Esophagus squamous epithelium (tissue), 5 donors: ENCODE data around the gene ZSWIM5. TPM values are rescaled to one million over a fixed set of nuclear protein-coding genes. Genes with fewer than 3 reads are reported as not detected.
"Not testable (repeated sequence)": the region's sequence is repeated elsewhere in the genome, so short reads cannot be mapped to it uniquely, and the experiment has no call there.

Source experiments
- DNase-seq: peaks from one replicate; lab custom pipeline; 2025; lab: John Stamatoyannopoulos, UW
- H3K27ac ChIP-seq, 4 donors: fragments of 200-600 bp; sonication (generic); one replicate each; pipeline ENCODE4 v1.5.1; 2016 to 2019; ENCODE audit warnings: mild to moderate bottlenecking in 1 of 4
- H3K27me3 ChIP-seq, 4 donors: fragments of 200-600 bp; sonication (generic); 1 replicate in 3 of 4; 2 replicates in 1 of 4; pipeline versions ENCODE4 v1.5.1 to v1.6.0; 2017 to 2021; ENCODE audit warnings: antibody characterized with exemption in 1 of 4
- H3K36me3 ChIP-seq, 3 donors: fragments of 200-600 bp; sonication (generic); one replicate each; pipeline ENCODE4 v1.5.1; 2016 to 2019
- H3K4me1 ChIP-seq, 3 donors: fragments of 200-600 bp; sonication (generic); one replicate each; pipeline ENCODE4 v1.5.1; 2017 to 2019
- H3K4me3 ChIP-seq, 4 donors: fragments of 200-600 bp; sonication (generic); 1 replicate in 3 of 4; 2 replicates in 1 of 4; pipeline ENCODE4 v1.5.1; 2016 to 2019; ENCODE audit warnings: mild to moderate bottlenecking in 2 of 4, moderate library complexity in 1 of 4
- H3K9me3 ChIP-seq, 3 donors: fragments of 200-600 bp; sonication (generic); one replicate each; pipeline ENCODE4 v1.5.1; 2016 to 2019
- POLR2A ChIP-seq, 4 donors: fragments of 450-650 bp; IDR thresholded peaks; one replicate each; pipeline ENCODE4 v1.6.1; 2017; ENCODE audit warnings: antibody characterized with exemption in 4 of 4, mild to moderate bottlenecking in 4 of 4, moderate library complexity in 3 of 4
- WGBS, 2 donors: methylation state at CpG; one replicate each; pipeline ENCODE4 v1.1.5; 2018; 5-methylcytosine and 5-hydroxymethylcytosine counted together
- intact Hi-C: fragments of 100-400 bp; cut with DNase I; formaldehyde crosslinking; loops from one replicate; pipeline ENCODE4 v1.15.0; 2022
- total RNA-seq, 4 donors: library from RNA; depleted of rRNA; stranded (reverse); fragments of >200 nt; gene quantifications; one replicate each; pipeline ENCODE4 v1.1.0, GENCODE V29; 2016
- TF ChIP-seq, protein P1 (sequence below), 6 experiments: fragments of 450-650 bp in 4 of 6; fragments of 200-600 bp in 2 of 6; sonication (generic) in 2 of 6; IDR thresholded peaks; one replicate each; pipeline ENCODE4 v1.5.1; 2016 to 2019; ENCODE audit warnings: antibody characterized with exemption in 6 of 6, mild to moderate bottlenecking in 4 of 6, moderate library complexity in 4 of 6
- donor health status: DM: yes; HTN: yes; CAD: no.

Gene ZSWIM5
- total RNA-seq, 4 donors from 2014 or later = 0.66 to 2.7 (median 1.6) TPM

DNA sequence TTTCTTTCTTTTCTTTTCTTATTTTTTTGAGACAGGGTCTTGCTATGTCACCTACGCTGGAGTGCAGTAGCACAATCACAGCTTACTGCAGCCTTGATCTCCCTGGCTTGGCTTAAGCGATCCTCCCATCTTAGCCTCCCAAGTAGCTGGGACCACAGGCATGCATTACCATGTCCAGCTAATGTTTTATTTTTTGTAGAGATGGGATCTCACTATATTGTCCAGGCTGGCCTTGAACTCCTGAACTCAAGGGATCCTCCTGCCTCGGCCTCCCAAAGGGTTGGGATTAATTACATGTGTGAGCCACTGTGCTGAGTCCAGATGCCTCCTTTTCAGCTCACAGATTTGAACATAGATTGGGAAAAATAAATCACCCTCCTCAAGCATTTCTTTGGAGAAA lies 98.6 kb downstream of the ZSWIM5 start:
- TF ChIP-seq, protein P1, sequence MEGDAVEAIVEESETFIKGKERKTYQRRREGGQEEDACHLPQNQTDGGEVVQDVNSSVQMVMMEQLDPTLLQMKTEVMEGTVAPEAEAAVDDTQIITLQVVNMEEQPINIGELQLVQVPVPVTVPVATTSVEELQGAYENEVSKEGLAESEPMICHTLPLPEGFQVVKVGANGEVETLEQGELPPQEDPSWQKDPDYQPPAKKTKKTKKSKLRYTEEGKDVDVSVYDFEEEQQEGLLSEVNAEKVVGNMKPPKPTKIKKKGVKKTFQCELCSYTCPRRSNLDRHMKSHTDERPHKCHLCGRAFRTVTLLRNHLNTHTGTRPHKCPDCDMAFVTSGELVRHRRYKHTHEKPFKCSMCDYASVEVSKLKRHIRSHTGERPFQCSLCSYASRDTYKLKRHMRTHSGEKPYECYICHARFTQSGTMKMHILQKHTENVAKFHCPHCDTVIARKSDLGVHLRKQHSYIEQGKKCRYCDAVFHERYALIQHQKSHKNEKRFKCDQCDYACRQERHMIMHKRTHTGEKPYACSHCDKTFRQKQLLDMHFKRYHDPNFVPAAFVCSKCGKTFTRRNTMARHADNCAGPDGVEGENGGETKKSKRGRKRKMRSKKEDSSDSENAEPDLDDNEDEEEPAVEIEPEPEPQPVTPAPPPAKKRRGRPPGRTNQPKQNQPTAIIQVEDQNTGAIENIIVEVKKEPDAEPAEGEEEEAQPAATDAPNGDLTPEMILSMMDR (IDR thresholded peaks at IDR 0.05) = no peak
- no peak for TF ChIP-seq POLR2A (IDR thresholded peaks at IDR 0.05)
- intact Hi-C loops = no loop called here
- Histone ChIP-seq H3K27ac (no peak overlapping the region), H3K27me3 (no peaks in the 10 kb centered on the region), H3K9me3 (no peaks in the 10 kb centered on the region), H3K36me3 (no peaks in the 10 kb centered on the region), H3K4me3 (no peak overlapping the region), H3K4me1 (no peaks in the 10 kb centered on the region)
- 93 to 97% methylated on average over 3 of the region's 3 CpGs for WGBS, 2 donors
- DNase-seq = no peak

DNA sequence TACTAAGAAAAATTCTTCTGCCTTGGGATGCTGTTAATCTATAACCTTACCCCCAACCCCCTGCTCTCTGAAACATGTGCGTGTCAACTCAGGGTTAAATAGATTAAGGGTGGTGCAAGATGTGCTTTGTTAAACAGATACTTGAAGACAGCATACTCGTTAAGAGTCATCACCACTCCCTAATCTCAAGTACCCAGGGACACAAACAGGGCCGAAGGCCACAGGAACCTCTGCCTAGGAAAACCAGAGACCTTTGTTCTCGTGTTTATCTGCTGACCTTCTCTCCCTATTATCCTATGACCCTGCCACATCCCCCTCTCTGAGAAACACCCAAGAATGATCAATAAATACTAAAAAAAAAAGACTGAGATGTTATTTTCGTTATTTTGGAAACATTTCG lies 99.5 kb downstream of the ZSWIM5 start:
- H3K36me3 ChIP-seq, H3K27ac ChIP-seq, H3K4me1 ChIP-seq, DNase-seq, H3K4me3 ChIP-seq, intact Hi-C loops, H3K27me3 ChIP-seq, H3K9me3 ChIP-seq: not testable (repeated sequence)
- WGBS, 2 donors = 78 to 79% methylated on average over 5 to 6 of the region's 6 CpGs

DNA sequence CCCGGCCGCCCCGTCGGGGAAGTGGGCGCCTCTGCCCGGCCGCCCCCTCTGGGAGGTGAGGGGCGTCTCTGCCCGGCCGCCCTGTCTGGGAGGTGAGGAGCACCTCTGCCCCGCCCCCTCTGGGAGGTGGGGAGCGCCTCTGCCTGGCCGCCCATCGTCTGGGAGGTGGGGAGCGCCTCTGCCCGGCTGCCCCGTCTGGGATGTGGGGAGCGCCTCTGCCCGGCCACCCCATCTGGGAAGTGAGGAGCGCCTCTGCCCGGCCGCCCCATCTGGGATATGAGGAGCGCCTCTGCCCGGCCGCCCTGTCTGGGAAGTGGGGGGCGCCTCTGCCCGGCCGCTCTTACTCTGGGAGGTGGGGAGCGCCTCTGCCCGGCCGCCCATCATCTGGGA lies 100.3 kb downstream of the ZSWIM5 start:
- intact Hi-C loops, DNase-seq, H3K9me3 ChIP-seq, H3K36me3 ChIP-seq, H3K27me3 ChIP-seq, H3K4me3 ChIP-seq, H3K4me1 ChIP-seq, H3K27ac ChIP-seq: not testable (repeated sequence)
- no CpG with 5 or more reads among the region's 31 CpGs for whole genome bisulfite sequencing, 2 donors

DNA sequence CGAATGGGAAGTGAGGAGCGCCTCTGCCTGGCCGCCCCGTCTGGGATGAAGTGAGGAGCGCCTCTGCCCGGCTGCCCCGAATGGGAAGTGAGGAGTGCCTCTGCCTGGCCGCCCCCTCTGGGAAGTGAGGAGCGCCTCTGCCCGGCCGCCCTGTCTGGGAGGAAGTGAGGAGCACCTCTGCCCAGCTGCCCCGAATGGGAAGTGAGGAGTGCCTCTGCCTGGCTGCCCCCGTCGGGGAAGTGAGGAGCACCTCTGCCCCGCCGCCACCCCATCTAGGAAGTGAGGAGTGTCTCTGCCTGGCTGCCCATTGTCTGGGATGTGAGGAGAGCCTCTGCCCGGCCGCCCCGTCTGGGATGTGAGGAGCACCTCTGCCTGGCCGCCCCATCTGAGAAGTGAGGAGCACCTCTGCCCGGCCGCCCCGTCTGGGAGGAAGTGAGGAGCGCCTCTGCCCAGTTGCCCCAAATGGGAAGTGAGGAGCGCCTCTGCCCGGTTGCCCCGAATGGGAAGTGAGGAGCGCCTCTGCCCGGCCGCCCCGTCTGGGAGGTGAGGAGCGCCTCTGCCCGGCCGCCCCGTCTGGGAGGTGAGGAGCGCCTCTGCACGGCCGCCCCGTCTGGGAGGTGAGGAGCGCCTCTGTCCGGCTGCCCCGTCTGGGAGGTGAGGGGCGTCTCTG lies 100.8 kb downstream of the ZSWIM5 start:
- H3K36me3 ChIP-seq, DNase-seq, H3K4me3 ChIP-seq, H3K4me1 ChIP-seq, intact Hi-C loops, H3K27ac ChIP-seq, H3K27me3 ChIP-seq, H3K9me3 ChIP-seq: not testable (repeated sequence)
- no CpG with 5 or more reads among the region's 43 CpGs for WGBS, 2 donors

DNA sequence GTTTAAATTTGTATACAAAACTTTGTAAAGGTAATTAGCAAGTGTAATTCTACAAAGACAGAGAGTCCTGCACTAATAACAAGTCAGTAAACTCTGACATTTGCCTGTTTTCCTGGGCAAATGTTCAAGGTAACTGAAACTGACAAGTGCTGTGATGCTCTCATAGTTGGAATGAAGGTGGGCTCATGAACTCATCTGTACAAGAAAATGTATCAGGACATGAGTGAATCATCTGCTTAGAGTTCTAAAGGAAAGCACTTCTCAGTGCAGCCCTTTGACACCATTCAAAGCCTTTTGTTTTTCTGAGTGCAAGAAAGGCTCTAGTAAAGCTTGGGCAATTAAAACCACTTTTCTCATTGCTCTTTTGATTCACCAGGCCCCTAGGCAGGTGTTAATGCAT lies 102.9 kb downstream of the ZSWIM5 start:
- Histone ChIP-seq H3K9me3 (no peaks in the 10 kb centered on the region), H3K36me3 (no peaks in the 10 kb centered on the region), H3K4me3 (no peak overlapping the region), H3K4me1 (no peaks in the 10 kb centered on the region), H3K27ac (no peak overlapping the region), H3K27me3 (no peaks in the 10 kb centered on the region)
- TF ChIP-seq POLR2A (IDR thresholded peaks at IDR 0.05) = no peak
- TF ChIP-seq, protein P1 (IDR thresholded peaks at IDR 0.05) = no peak
- no peak for DNase-seq
- intact Hi-C loops = no loop called here

DNA sequence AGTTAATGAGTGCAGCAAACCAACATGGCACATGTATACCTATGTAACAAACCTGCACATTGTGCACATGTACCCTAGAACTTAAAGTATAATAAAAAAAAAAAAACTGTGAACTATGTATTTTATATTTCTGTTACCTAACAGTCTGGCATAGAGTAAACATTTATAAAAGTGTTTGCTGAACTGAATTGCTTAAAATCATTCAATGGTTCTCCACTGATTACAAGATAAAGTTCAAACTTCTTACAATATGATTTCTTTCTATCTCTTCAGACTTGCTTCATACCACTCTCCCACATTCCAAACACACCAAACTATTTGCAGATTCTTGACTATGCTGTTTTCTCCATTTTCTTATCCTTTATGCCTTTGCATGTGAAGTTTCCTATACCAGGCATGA lies 104.5 kb downstream of the ZSWIM5 start:
- intact Hi-C loops = no loop called here
- peaks cover 0 to 3% (median 0%) of the 10 kb centered on the region in 3 donors for H3K4me1 ChIP-seq
- no peak for TF ChIP-seq POLR2A (IDR thresholded peaks at IDR 0.05)
- TF ChIP-seq, protein P1 (IDR thresholded peaks at IDR 0.05) = no peak
- H3K9me3 ChIP-seq = no peaks in the 10 kb centered on the region
- no peaks in the 10 kb centered on the region for H3K27me3 ChIP-seq
- no peak overlapping the region for H3K27ac ChIP-seq
- H3K4me3 ChIP-seq = no peak overlapping the region
- no peak for DNase-seq
- H3K36me3 ChIP-seq = no peaks in the 10 kb centered on the region

DNA sequence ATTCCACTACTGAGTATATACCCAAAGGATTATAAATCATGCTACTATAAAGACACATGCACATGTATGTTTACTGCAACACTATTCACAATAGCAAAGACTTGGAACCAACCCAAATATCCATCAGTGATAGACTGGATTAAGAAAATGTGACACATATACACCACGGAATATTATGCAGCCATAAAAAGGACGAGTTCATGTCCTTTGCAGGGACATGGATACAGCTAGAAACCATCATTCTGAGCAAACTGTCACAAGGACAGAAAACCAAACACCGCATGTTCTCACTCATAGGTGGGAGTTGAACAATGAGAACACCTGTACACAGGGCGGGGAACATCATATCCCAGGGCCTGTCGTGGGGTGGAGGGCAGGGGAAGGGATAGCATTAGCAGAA lies 104.9 kb downstream of the ZSWIM5 start:
- intact Hi-C loops, H3K27ac ChIP-seq, H3K4me3 ChIP-seq, DNase-seq, H3K9me3 ChIP-seq, H3K4me1 ChIP-seq, H3K27me3 ChIP-seq, H3K36me3 ChIP-seq: not testable (repeated sequence)
- WGBS, 2 donors = 61 to 89% methylated on average over 4 to 5 of the region's 5 CpGs
